ENCODE measurements around the gene ADARB2.

- no peak for TF ChIP-seq POLR2A (IDR thresholded peaks at IDR 0.05)
- TF ChIP-seq, protein P1, sequence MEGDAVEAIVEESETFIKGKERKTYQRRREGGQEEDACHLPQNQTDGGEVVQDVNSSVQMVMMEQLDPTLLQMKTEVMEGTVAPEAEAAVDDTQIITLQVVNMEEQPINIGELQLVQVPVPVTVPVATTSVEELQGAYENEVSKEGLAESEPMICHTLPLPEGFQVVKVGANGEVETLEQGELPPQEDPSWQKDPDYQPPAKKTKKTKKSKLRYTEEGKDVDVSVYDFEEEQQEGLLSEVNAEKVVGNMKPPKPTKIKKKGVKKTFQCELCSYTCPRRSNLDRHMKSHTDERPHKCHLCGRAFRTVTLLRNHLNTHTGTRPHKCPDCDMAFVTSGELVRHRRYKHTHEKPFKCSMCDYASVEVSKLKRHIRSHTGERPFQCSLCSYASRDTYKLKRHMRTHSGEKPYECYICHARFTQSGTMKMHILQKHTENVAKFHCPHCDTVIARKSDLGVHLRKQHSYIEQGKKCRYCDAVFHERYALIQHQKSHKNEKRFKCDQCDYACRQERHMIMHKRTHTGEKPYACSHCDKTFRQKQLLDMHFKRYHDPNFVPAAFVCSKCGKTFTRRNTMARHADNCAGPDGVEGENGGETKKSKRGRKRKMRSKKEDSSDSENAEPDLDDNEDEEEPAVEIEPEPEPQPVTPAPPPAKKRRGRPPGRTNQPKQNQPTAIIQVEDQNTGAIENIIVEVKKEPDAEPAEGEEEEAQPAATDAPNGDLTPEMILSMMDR (IDR thresholded peaks at IDR 0.05), result no peak
Observed at GRCh38 chr10:1654247-1654646, 83.1 kb downstream of the ADARB2 start.

All from testis (tissue), 2 donors.